K562 (cell line): ENCODE measurements around the gene OLIG1.

ENCODE experiments used
- CBX8 ChIP-seq: fragments of 200-600 bp; sonication (generic); IDR thresholded peaks from 2 replicates; pipeline ENCODE4 v1.6.1; 2012; ENCODE audit warnings: borderline replicate concordance, mixed run types, low read depth, mild to moderate bottlenecking, moderate library complexity, mixed read lengths, low read length, control low read depth, inconsistent platforms; ENCODE audit not compliant: poor library complexity, severe bottlenecking; ENCODE audit errors: extremely low read depth
- CREM ChIP-seq: IDR thresholded peaks from 2 replicates; pipeline ENCODE4 v1.6.1; 2014; ENCODE audit warnings: antibody characterized with exemption, low read depth
- ESRRA ChIP-seq: fragments of 450-650 bp; IDR thresholded peaks from 2 replicates; pipeline ENCODE4 v1.6.1; 2014; ENCODE audit warnings: low read depth, mild to moderate bottlenecking, moderate library complexity, borderline replicate concordance
- KAT7 ChIP-seq: sonication (generic); formaldehyde crosslinking; IDR thresholded peaks from 2 replicates; pipeline ENCODE4 v1.8.0; 2022; ENCODE audit warnings: missing genetic modification reagents, mild to moderate bottlenecking, borderline replicate concordance
- MLX ChIP-seq, 2 experiments: fragments of 450-650 bp in 1 of 2; sonication (generic) in 1 of 2; formaldehyde crosslinking; conservative IDR thresholded peaks; 2 replicates each; pipeline versions ENCODE4 v1.4.0 to v1.8.1; 2020 to 2022; ENCODE audit warnings: mild to moderate bottlenecking in 1 of 2, missing genetic modification reagents in 1 of 2
- MYC ChIP-seq, 2 experiments: fragments of 250-450 bp in 1 of 2; sonication (Bioruptor Pico) in 1 of 2; IDR thresholded peaks; 2 replicates each; pipeline versions ENCODE4 v1.5.1 to v1.6.1; 2012 to 2021; ENCODE audit warnings: low read depth in 2 of 2, borderline replicate concordance in 1 of 2, improper control_type of control experiment in 1 of 2, low read length in 1 of 2, mild to moderate bottlenecking in 1 of 2, moderate library complexity in 1 of 2
- NR1H2 ChIP-seq: sonication (generic); formaldehyde crosslinking; IDR thresholded peaks from 2 replicates; pipeline ENCODE4 v1.4.0; 2020; ENCODE audit warnings: mild to moderate bottlenecking, missing genetic modification reagents
- SIN3A ChIP-seq, 2 experiments: fragments of 150-350 bp in 1 of 2; IDR thresholded peaks; 2 replicates each; pipeline ENCODE4 v1.6.1; 2011 to 2016; ENCODE audit warnings: borderline replicate concordance in 2 of 2, low read depth in 2 of 2, low read length in 2 of 2, mild to moderate bottlenecking in 2 of 2, moderate library complexity in 2 of 2; ENCODE audit not compliant: control insufficient read depth in 1 of 2
- ZFP1 ChIP-seq: fragments of 450-650 bp; formaldehyde crosslinking; IDR thresholded peaks from 2 replicates; pipeline ENCODE4 v1.4.0; 2020; ENCODE audit warnings: mild to moderate bottlenecking, mixed read lengths
- ZNF354B ChIP-seq: fragments of 250-450 bp; sonication (Bioruptor Pico); IDR thresholded peaks from 2 replicates; pipeline ENCODE4 v1.4.0; 2020
- ZNF655 ChIP-seq: fragments of 250-450 bp; sonication (Bioruptor Pico); IDR thresholded peaks from 2 replicates; pipeline ENCODE4 v1.5.0; 2021
- ZNF778 ChIP-seq: fragments of 450-650 bp; formaldehyde crosslinking; IDR thresholded peaks from 2 replicates; pipeline ENCODE4 v1.4.0; 2020; ENCODE audit warnings: mild to moderate bottlenecking, moderate library complexity
- TF ChIP-seq, protein P1 (sequence below), 3 experiments: IDR thresholded peaks in 2 of 3; conservative IDR thresholded peaks in 1 of 3; 2 replicates each; pipeline ENCODE4 v1.5.1; 2011 to 2012; ENCODE audit warnings: low read length in 3 of 3, mild to moderate bottlenecking in 3 of 3, control low read depth in 2 of 3, improper control_type of control experiment in 1 of 3, inconsistent platforms in 1 of 3, low read depth in 1 of 3, mixed read lengths in 1 of 3, moderate library complexity in 1 of 3; ENCODE audit not compliant: insufficient read depth in 2 of 3

- TF ChIP-seq, protein P1, sequence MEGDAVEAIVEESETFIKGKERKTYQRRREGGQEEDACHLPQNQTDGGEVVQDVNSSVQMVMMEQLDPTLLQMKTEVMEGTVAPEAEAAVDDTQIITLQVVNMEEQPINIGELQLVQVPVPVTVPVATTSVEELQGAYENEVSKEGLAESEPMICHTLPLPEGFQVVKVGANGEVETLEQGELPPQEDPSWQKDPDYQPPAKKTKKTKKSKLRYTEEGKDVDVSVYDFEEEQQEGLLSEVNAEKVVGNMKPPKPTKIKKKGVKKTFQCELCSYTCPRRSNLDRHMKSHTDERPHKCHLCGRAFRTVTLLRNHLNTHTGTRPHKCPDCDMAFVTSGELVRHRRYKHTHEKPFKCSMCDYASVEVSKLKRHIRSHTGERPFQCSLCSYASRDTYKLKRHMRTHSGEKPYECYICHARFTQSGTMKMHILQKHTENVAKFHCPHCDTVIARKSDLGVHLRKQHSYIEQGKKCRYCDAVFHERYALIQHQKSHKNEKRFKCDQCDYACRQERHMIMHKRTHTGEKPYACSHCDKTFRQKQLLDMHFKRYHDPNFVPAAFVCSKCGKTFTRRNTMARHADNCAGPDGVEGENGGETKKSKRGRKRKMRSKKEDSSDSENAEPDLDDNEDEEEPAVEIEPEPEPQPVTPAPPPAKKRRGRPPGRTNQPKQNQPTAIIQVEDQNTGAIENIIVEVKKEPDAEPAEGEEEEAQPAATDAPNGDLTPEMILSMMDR (IDR thresholded peaks at IDR 0.05 in 2 of 3, conservative IDR thresholded peaks at IDR 0.05 in 1 of 3; ENCODE audit: insufficient read depth in 2 of 3, low read depth in 1 of 3, low read length in 3 of 3): no peak
- TF ChIP-seq ZFP1 (no peak), ZNF778 (no peak), SIN3A (IDR thresholded peaks at IDR 0.05; ENCODE audit: borderline replicate concordance in 2 of 2, control insufficient read depth in 1 of 2, low read depth in 2 of 2, low read length in 2 of 2) (no peak), CBX8 (no peak), CREM (no peak), NR1H2 (CRISPR knock-in tag) (no peak), ZNF655 (CRISPR knock-in tag) (no peak), ZNF354B (CRISPR knock-in tag) (no peak), KAT7 (no peak), MLX (CRISPR knock-in tag; conservative IDR thresholded peaks at IDR 0.05) (no peak), ESRRA (no peak), MYC (IDR thresholded peaks at IDR 0.05; ENCODE audit: low read depth, low read length) (no peak), MYC (CRISPR knock-in tag; IDR thresholded peaks at IDR 0.05; ENCODE audit: borderline replicate concordance, low read depth) (no peak)
These were observed 18.4 kb downstream of the OLIG1 start for GRCh38 chr21:33088384-33088783.
